CD4-positive, alpha-beta T cell treated with Interleukin-2 at 100 ng/mL for 4 hours (primary cell): ENCODE data around the gene TRAK2.
"Not testable (repeated sequence)": the region's sequence is repeated elsewhere in the genome, so short reads cannot be mapped to it uniquely, and the experiment has no call there.

Experiments used
- DNase-seq: peaks from one replicate; pipeline ENCODE4 v3.0.0-alpha.2; 2020; ENCODE audit warnings: low spot score

The TRAK2 gene

DNA sequence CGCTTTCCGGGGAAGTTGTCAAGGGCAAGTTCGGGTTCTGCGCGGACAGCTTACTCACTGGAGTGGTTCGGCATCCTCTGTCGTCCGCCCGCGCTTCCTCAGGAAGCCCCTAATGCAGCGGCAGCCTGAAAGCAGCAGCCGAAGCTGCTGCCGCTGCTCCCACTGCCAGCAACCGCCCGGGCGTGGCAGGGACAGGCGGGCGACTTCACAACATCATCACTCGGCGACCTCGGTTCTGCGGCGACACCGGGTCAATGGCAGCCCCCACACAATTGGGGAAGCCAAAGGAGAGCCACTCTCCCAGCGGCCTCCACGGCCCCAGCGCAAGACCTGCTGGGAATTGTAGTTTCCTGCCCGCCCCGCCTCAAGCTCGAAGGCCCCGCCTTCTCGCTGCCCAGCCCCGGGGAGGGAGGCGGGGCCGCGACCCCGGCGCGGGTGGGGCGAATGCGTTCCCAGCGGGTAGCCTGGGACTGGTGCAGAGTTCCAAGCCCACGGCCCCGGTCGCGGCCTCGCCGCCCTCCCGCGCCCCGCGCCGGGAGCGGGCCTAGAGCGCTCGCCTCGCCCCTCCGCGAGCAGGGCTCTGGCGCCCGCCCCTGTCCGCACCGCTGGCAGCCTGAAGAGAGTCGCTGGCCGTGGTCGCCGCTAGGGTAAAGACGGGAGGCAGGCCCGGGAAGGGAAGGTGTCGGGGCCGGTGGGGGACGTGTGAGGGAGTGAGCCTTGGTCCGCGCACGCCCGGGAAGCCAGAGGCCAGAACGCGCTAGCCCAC is at the start of gene TRAK2, which contains the start of gene STRADB:
TRAK2 (minus strand) TSS at position 167 of the 766 bp plus-strand sequence. CDS start 30,951 bp downstream, outside the sequence.
STRADB (plus strand) TSS at position 449 of the 766 bp plus-strand sequence. CDS start 3,101 bp downstream, outside the sequence.
- peak; percentile 96 for DNase-seq

- DNase-seq: no peak
These were observed 49.3 kb upstream of the TRAK2 start for GRCh38 chr2:201500534-201500933.

DNA sequence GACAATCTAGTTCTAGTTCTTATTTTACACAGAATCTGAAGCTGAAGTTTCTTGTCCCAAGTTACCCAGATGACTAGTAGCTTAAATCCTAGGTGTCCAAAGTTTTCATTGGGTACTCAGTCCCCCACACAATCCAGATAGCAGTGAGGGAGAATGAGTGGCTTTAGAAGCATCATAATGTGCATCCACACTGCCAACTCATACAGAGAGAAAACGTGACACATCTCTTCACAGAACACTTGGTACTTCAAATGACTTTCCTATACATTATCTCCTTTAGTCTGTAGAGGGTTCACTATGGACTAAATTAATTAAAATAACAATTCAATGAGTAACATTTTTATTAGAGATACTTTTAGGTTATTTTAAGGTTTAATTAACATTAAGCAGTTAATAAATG is 45.5 kb upstream of the TRAK2 start:
- no peak for DNase-seq

DNA sequence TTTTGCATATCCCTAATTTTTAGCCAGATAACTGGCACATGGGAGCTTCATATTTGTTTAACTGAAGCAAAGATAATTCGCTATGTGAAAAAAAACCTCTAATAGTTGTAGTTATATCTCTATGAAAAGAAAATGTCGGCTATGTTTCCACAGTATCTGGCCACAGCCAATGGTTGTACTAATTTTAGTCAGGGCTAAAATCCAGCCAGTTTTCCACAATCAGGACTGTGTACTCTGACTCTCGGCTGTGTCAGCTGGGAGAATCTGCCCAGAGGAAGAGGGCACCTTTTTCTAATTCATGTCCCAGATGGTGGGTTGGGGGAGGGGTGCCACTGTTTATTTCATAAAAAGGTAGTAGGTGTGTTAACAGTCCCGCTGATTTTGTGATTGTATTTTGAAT is 39.0 kb upstream of the TRAK2 start:
- DNase-seq: no peak

DNA sequence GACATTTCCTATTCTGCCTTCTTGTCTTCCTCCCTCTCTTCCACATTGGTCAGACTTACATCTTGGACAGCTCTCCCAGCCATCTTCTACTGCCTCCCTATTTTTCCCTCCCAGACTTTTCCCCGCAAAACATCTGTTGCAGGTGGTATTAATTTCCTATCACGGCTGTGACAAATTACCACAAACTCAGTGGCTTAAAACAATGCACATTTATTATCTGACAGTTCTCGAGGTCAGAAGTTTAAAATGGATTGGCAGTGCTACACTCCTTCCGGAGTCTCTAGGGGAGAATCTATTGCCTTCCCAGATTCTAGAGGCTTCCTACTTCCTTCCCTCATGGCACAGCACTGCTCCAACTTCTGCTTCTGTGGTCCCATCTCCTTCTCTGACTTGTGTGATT is 33.5 kb upstream of the TRAK2 start:
- no peak for DNase-seq

DNA sequence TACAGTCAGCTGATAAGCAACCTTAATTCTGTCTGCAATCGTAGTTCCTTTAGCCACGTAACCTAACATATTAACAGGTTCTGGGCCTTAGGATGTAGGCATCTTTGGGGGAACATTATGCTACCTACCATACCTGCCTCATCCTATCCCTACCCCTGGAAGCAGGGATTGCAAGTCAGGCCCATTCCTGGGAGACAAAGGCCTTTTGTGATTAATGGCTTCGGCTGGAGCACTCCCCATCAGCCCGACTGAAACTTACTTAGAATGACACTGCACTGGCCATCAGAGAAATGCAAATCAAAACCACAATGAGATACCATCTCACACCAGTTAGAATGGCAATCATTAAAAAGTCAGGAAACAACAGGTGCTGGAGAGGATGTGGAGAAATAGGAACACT is 32.5 kb upstream of the TRAK2 start:
- DNase-seq: not testable (repeated sequence)

DNA sequence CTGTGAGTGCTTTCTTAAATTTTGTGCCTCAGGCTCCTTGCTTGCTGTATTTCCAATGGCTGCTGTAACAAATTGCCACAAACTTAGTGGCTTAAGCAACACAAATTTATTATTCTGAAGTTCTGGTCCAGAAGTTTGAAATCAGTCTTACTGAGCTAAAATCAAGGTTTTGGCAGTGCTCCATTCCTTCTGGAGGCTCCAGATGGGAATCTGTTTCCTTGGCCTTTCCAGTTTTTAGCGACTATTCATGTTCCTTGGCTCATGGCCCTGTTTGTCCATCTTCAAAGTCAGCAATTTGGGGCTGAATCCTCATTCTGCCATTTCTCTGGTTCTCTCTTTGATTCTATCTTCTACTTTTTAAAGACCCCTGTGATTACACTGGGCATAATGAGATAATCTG is 32.1 kb upstream of the TRAK2 start:
- DNase-seq: no peak

DNA sequence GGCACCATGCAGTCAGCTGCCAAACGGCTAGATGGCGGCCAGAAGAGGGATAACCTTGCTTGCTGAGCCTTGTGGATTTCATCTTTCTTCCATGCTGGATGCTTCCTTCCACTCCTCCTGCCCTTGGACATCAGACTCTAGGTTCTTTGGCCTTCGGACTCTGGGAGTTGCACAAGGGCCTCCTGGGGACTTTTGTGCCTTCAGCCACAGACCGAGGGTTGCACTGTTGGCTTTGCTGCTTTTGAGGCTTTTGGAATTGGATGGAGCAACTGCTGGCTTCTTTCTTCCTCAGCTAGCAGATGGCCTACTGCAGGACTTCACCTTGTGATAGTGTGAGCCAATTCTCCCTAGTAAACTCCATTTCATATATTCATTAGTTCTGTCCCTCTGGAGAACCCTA is 31.3 kb upstream of the TRAK2 start:
- DNase-seq: no peak

GRCh38 chr2:201472411-201472810 is 21.2 kb upstream of the TRAK2 start:
- no peak for DNase-seq

DNA sequence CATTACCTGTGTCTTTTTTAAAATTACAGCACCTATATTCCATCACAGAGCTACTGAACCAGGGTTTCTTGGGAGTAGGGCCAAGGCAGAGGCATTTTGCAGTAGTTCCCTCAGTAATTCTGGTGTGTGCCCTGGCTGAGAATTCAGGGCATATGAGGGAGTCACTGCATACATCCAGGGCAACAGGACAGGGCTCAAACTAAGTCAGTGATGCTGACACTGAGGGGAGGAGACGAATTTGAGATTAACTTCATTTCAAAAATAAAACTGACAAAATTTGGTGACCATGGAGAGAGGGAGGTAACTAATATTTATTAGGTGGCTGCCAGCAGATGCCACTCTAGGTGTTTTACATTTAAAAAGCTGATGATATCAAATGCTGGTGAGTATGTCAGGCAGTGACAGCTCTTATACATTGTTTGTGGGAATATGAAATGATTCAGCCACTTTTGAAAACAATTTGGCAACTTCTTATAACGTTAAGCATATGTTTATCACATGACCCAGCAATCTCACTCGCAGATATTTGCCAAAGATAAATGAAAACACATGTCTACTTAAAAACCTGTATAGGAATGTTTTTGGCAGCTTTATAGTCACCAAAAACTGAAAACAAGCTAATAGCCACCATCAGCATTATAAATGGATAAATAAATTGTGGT is 20.6 kb upstream of the TRAK2 start:
- no peak for DNase-seq

- no peak for DNase-seq
These were observed 19.8 kb upstream of the TRAK2 start for GRCh38 chr2:201470821-201471731.

GRCh38 chr2:201467666-201468065 is 16.4 kb upstream of the TRAK2 start:
- no peak for DNase-seq

DNA sequence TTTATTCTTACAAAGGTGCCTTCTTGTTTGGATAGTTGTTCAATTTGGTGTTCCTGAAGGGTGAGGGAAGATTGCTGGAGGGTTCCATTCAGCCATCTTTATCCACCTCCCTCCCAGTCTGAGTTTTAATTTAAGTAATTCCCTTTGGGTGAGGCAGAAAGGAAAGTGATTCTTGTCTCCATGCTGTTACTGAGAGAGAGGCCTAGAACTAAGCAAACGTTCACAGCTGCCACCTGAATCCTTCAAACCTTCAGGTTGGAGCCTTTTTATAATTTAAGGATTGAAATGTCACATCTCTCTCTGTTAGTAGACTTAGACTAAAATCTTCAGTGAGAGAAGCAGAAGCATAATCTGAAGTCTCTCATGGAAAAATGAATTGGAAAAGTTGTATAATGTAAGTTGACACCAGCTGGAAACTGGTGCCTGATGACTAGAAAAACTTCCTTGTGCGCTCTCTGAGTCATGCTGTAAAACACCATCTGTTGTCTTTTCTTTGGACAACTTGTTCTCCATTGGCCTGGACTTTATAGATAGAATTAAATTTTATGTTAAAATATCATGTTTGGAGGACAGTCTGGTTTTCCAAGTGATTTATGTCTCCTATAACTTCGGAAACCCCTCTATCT is 14.9 kb upstream of the TRAK2 start:
- no peak for DNase-seq

GRCh38 chr2:201465524-201465971 is 14.3 kb upstream of the TRAK2 start:
- no peak for DNase-seq

- DNase-seq: no peak
These were observed 13.3 kb upstream of the TRAK2 start for GRCh38 chr2:201464547-201464946.

DNA sequence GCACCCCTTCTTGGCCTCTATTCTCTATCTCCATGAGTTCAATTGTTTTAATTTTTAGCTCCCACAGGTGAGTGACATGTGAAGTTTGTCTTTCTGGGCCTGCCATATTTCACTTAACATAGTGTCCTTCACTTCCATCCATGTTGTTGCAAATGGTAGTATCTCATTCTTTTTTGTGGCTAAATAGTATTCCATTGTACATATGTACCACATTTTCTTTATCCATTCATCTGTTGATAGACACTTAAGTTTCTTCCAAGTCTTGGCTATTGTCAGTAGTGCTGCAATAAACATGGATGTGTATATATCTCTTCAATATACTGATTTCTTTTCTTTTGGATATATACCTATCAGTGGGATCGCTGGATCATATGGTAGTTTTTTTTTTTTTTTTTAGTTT is 9.3 kb upstream of the TRAK2 start:
- no peak for DNase-seq

DNA sequence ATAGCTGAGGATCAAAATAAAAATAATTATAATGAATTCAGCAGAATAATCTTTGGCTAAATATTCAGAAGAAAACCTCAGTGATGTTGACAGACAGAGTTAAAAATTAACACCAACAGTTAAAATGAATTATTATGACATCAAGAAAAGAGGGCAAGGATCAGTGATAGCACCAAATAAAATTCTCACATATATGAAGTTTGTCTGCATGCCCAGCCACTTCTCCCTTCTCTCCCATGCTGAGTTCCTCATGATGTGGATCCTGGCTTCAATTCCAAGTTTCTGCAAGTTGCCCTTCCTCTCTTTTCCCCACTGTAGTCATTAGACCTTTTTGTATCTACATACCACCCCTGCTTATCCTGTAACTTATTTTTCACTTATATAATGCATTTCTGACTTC is 7.1 kb upstream of the TRAK2 start:
- no peak for DNase-seq

GRCh38 chr2:201452922-201453643 is 1.8 kb upstream of the TRAK2 start:
- no peak for DNase-seq

DNA sequence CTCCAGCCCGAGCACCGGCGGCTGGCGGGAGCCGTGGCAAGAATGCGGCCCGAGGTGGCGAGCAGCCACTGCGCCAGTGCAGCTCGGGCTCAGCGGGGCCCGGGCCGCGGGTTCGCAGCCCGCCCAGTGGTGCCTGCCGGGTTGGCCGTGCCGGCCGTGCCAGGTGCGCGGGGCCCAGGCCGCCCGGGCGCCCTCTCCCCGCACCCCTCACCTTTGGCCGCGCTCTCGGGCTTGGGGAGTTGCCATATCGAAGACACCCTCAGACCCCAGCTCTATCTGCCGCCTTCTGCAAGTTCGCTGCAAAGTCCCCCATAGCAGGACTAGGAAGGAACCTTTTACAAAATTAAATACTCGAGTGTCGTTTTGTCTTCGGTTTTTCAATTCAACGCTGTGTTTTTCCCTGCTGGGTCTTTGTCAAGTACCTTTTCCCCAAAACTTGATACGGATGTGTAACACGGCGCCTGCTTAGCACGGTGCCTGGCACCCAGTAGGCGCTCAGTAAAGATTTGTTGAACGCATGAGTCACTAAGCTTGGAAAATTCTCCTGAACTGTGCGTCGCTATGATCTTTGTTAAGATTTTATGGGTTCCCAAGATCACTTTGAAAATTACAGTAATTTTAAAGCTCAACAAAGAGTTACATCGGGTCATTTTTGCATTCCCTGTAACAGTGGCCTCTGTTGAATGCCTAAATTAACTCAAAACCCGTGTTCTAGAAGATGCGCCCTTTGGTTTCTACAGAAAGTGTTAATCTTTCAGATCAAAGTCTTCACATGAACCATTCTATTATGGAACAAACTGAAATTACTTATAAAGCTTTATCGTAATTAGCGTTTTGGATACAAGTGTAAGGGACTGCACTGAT is 1.0 kb upstream of the TRAK2 start:
- DNase-seq: no peak

- no peak for DNase-seq
These were observed 335 bp downstream of the TRAK2 start for GRCh38 chr2:201450954-201451291.
